Left cardiac atrium (tissue), 4 donors: ENCODE measurements around the gene TOGARAM1. TPM values are rescaled to one million over a fixed set of nuclear protein-coding genes. Genes with fewer than 3 reads are reported as not detected.
A peak's percentile ranks its signal among the peaks of the same experiment; 100 is the strongest.

Source experiments
- ATAC-seq, 2 donors: fragments of 200-7000 bp; cut with Tn5 transposase; one replicate each; pipeline ENCODE4 v1.9.1; 2020; ENCODE audit warnings: mild to moderate bottlenecking in 2 of 2, moderate library complexity in 2 of 2
- DNase-seq: peaks from one replicate; pipeline ENCODE4 v3.0.0-alpha.2; 2020
- intact Hi-C, 2 donors: fragments of 100-400 bp; cut with DNase I; formaldehyde crosslinking; loops; one replicate each; pipeline versions ENCODE4 v1.14.1 to v1.15.1; 2022 to 2023
- total RNA-seq, 2 donors: library from RNA; stranded (reverse); fragmentation: NEBNext Ultra II Directional; extraction: Animal tissue kit (Norgen Biotek cat#: 25700); gene quantifications; one replicate each; pipeline ENCODE4 v1.2.1, GENCODE V29; 2021
- donor health status: DM: no; HTN: yes; CAD: no.
- donor health status: DM: no; HTN: yes; CAD: no; lungs with severe emphysema.
- donor health status: DM: yes; HTN: yes; CAD: no.
- donor health status: Dilated cardiomyopathy.

TOGARAM1 gene
- total RNA-seq, 2 donors from 2014 or later, result 14.8 to 18.6 TPM

DNA sequence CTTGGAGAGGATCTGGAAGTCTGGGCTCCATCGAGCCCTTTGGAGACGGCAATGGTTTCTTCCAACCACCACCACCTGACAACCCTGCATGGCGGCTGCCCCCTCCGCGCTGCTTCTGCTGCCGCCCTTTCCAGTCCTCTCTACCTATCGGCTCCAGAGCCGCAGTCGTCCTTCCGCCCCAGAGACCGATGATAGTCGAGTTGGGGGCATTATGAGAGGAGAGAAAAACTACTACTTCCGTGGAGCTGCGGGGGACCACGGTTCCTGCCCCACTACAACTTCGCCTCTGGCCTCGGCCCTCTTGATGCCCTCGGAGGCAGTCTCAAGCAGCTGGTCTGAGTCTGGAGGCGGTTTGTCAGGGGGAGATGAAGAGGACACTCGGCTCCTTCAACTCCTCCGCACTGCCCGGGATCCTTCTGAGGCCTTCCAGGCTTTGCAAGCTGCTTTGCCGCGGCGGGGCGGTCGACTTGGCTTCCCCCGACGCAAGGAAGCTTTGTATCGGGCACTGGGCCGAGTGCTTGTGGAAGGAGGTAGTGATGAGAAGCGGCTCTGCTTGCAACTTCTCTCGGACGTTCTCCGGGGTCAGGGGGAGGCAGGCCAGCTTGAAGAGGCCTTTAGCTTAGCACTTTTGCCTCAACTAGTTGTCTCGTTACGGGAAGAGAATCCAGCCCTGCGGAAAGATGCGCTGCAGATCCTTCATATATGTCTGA lies 499 bp downstream of the TOGARAM1 start:
- DNase-seq (peak; percentile 72), ATAC-seq (peak; percentile 35 to 50)
- intact Hi-C loops, result loop anchor here in 1 of 2 donors (5.0 to 10.0 kb wide), 2 partner anchors 122 to 175 kb away; partner anchors contain the start of genes FANCM and PRPF39

DNA sequence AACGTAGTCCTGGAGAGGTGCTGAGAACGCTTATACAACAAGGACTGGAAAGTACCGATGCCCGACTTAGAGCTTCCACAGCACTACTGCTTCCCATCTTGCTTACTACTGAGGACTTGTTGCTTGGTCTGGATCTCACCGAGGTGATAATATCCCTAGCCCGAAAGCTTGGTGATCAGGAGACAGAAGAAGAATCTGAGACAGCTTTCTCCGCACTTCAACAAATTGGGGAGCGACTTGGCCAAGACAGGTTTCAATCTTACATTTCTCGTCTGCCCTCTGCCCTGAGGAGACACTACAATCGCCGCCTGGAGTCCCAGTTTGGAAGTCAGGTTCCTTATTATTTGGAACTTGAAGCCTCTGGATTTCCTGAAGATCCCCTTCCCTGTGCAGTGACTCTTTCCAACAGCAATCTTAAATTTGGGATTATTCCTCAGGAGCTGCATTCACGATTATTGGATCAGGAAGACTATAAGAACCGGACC lies 1.1 kb downstream of the TOGARAM1 start:
- intact Hi-C loops, result loop anchor here in 1 of 2 donors (5.0 to 10.0 kb wide), 2 partner anchors 122 to 174 kb away; partner anchors contain the start of genes FANCM and PRPF39
- no peak for ATAC-seq

DNA sequence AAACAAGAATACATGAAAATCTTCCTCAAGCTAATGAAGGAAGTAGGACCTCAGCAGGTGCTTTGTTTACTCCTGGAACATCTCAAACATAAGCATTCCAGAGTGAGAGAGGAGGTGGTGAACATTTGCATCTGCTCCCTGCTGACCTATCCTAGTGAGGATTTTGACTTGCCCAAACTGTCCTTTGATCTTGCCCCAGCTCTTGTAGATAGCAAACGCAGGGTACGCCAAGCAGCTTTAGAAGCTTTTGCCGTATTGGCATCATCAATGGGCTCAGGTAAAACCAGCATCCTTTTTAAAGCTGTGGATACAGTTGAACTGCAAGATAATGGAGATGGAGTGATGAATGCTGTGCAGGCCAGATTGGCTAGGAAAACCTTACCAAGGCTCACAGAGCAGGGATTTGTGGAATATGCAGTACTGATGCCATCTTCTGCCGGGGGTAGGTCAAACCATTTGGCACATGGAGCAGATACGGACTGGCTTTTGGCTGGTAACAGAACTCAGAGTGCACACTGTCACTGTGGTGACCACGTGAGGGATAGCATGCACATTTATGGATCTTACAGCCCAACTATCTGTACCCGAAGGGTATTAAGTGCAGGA lies 1.9 kb downstream of the TOGARAM1 start:
- no peak for DNase-seq
- ATAC-seq, result no peak
- intact Hi-C loops, result loop anchor here in 1 of 2 donors (5.0 to 10.0 kb wide), 2 partner anchors 121 to 173 kb away; partner anchors contain the start of genes FANCM and PRPF39

More for the DNA sequence above, 1.1 kb downstream of the TOGARAM1 start:
- no peak for DNase-seq

DNA sequence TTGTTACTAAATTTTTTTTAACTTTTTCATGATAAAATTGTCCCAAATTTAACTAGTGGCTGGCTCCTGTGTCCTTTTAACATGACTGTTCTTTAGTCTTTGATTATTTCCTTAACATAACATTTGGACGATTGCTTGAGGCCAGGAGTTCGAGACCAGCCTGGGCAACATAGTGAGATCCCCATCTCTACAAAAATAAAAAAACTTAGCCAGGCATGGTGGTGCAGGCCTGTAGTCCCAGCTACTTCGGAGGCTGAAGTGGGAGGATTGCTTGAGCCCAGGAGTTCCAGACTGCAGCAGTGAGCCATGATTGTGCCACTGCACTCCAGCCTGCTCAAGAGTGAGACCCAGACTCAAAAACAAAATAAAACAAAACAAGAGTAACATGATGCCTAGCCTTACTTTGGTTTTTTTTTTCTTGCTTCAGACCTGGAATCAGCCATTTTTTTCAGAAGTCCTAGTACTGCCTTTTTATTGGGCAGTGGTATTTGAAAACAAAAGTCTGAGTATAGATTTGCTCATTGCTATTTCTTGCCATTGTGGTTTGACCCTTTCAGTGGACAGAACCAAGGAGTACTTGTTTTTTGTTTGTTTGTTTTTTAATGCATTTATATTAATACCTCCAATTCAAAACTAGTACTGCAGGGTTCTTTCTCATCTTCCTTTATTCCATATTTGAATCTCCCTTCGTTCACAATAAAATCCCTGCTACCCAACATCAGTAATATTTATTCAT lies 4.8 kb downstream of the TOGARAM1 start:
- DNase-seq (no peak), ATAC-seq (no peak)
- intact Hi-C loops, result loop anchor here in 1 of 2 donors (10.0 kb wide), 1 partner anchor 118 kb away; the partner anchor contains the start of gene PRPF39

DNA sequence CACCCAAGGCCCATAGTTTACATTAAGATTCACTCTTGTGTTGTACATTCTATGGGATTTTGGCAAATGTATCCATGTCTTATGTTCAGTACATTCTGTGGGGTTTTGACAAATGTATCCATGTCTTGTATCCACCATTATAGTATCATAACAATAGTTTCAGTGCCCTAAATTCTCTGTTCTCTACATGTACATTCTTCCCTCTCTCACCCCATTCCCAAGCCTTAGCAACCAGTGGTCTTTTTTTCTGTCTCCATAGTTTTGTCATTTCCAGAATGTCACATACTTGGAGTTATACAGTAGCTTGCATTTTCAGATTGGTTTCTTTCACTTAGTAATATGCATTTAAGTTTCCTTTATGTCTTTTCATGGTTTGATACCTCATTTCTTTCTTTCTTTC lies 6.7 kb downstream of the TOGARAM1 start:
- DNase-seq, result no peak
- ATAC-seq, result no peak
- intact Hi-C loops, result loop anchor here in 1 of 2 donors (10.0 kb wide), 1 partner anchor 116 kb away; the partner anchor contains the start of gene PRPF39

DNA sequence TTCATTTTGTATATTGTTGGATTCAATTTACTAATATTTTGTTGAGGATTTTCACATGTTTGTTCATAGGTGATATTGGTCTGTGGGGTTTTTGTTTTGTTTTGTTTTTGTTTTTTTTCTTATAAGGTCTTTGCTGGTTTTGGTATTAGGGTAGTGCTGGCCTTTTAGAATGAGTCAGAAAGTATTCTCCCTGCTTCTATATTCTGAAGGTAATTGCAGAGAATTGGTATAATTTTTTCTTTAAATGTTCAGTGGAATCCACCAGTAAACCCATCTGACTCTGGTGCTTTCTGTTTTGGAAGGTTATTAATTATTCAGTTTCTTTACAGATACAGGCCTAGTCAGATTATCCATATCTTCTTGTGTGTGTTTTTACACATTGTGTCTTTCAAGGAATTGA lies 8.9 kb downstream of the TOGARAM1 start:
- DNase-seq (no peak), ATAC-seq (no peak)
- intact Hi-C loops, result no loop called here

DNA sequence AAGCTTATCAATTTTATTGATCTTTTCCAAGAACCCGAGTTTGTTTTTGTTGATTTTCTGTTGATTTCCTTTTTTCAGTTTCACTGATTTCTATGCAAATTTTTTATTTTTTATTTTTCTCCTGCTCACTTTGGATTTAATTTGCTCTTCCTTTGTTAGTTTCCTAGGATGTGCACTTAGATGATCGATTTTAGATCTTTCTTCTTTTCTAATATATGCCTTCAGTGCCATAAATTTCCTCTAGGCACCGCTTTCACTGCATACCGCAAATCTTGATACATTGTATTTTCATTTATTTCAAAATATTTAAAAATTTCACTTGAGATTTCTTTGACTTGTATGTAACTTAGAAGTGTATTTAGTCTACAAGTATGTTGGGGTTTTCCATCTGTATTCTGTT lies 9.5 kb downstream of the TOGARAM1 start:
- ATAC-seq, result no peak
- no peak for DNase-seq
- intact Hi-C loops, result no loop called here

DNA sequence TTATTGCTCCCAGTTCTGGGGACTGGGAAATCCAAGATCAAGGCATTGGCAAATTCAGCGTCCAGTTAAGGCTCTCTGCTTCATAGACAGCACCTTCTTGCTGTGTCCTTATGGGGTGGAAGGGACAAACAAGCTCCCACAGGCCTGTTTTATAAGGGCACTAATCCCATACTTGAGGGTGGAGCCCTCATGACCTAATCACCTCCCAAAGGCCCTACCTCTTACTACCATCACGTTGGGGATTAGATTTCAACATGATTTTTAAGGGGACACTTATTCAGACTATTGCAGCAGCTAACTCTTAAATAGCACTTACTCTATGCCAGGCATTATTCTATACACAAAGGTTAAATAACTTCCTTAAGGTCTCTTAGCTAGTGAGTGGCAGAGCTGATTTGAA lies 17.3 kb downstream of the TOGARAM1 start:
- DNase-seq (no peak), ATAC-seq (no peak)
- intact Hi-C loops, result no loop called here

DNA sequence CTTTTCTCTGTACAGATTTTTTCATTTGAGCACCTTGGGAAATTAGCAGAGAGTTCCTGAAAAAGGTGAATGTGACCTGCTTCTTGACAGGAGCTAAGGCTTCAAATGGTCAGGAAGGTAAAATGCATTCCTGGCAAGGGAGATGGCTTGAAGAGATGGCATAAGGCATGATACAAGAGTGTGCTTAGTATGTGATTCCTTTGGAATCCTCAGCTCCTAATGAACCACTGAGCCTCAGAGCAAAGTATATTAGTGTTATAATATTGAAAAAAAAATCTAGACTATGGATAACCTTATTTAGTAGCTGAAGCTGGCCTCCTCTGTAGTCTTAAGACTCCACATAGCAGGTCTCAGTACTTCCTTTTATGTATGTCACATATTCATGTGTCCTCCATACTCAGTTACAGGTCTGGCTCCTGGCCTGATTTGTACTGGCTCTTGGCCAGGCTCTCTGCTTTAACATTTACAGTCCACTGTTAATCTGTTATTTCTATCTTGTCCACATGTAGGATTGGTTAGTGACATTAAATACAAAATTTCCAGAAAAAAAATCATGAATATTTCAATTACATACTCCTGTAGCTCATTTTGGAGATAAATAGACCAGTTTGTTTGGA lies 17.9 kb downstream of the TOGARAM1 start:
- intact Hi-C loops, result no loop called here
- ATAC-seq, result peak; percentile 50 to 54
- peak; percentile 42 for DNase-seq

DNA sequence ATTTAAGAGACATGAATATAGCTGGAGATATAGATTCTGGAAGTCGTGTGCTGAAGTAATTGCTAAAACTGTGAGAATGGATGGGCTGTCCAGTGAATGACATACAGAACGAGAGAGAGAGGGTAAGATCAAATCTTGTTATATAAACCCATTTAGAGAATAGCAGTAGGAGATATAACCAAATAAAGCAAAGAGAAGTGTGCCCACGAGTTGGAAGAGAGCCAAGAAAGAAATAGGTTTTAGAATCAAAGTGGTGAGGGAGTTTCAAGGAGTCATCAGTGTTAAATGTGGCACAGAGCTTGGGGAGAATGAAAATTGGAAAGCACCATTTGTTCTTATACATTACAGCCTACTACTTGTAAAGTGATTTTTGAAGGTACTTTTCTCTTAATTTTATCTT lies 19.2 kb downstream of the TOGARAM1 start:
- ATAC-seq (no peak), DNase-seq (no peak)
- intact Hi-C loops, result no loop called here

DNA sequence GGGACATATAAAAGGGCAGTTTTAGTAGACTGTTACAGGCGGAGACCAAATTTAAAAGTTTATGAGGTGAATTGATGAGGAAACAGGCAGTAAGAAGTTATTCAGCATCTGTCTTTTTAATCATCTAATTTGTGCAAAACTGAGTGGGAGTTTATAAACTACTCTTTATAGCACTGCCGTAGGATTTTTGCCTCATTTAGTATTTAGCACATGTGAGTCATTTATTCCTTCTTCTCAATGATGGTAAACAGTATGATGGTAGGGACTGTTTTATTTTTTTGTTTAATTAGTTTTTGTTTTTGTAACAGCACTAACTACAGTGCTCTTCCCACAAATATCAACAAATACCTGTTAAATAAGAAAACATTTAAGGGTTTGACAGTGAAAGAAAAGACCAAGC lies 20.6 kb downstream of the TOGARAM1 start:
- intact Hi-C loops, result no loop called here
- DNase-seq, result no peak
- ATAC-seq, result no peak

DNA sequence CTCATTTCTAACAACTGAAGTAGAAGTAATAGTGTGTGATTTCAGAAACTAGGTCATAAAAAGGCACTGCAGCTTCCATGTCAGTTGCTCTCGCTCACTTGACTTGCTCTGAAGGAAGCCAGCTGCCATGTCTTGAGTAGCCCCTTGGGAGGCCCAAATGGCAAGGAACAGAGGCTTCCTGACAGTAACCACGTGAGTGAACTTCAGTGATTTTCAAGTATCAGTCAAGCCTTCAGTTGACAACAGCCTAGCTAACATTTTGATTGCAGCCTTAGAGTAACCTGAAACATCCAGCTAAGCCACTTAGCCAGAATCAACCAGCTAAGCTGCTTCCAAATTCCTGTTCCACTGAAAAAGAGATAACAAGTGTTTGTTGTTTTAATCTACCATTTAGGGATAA lies 26.7 kb downstream of the TOGARAM1 start:
- DNase-seq (no peak), ATAC-seq (peak; percentile 74 to 76)
- intact Hi-C loops, result no loop called here

DNA sequence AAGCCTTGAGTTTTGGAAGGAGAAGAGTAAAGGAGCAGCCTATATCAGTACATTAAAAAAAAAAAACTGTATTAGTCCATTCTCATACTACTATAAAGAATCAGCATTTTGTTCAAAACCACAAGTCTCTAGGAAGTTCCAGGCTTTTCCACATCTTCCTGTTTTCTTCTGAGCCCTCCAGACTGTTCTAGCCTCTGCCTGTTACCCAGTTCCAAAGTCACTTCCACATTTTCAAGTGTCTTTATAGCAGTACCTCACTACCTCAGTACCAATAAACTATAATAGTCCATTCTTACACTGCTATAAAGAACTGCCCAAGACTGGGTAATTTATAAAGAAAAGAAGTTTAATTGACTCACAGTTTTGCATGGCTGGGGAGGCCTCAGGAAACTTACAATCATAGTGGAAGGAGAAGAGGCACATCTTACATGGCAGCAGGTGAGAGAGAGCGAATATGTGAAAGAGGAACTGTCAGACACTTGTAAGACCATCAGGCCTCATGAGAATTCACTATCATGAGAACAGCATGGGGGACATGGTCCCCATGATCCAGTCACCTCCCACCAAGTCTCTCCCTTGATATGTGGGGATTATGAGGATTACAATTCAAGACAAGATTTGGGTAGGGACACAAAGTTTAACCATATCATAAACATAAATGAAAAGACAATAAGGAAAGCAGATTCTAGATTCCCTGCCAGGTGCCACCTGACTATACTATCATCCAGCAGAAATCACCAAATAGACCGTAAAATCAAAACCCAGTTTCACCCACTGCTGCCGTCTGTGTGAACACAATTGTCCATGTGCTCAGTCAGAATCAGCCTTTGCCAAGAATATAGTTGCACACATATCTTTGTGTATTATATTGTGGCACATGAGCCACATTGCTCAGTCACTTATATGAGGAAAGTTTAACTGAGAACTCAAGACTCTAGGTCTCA lies 27.8 kb downstream of the TOGARAM1 start:
- peak in 1 of 2 donors; percentile 61 for ATAC-seq
- intact Hi-C loops, result no loop called here

DNA sequence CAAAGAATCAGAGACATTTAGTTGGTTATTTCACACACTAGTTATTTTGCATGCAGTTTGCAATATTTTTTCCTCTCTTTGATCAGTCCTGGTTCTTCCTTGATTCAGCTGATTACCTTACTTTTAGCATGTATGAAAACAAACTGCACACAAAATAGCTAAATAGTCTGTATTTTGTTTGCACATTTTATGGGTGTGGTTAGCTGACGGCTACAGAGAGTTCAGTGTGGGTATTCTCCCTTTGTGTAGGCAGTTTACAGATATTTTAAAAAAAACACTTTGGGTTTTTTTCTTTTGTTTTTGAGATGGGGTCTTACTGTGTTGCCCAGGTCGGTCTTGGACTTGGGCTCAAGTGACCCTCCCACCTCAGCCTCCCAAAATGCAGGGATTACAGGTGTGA lies 28.5 kb downstream of the TOGARAM1 start:
- DNase-seq (no peak), ATAC-seq (no peak)
- intact Hi-C loops, result no loop called here

More for the DNA sequence above, 27.8 kb downstream of the TOGARAM1 start:
- DNase-seq, result no peak

DNA sequence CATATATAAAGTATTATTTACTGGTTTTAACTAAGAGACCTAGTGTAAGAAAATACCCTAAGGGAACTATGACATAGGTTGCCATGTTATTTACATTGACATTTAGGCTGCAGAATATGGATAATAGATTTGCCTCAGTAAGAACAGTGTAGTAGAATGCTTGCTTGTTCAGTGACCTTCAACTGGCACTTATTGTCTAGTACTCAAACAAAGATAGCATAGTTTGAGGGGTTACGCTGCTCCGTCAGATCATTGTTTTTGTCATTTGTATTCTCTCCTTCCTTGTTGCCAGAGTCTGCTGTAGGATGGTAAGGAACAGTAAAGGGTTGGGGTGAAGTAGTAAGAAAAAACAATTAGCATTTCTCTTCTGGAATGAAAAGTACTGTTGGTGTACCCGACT lies 33.2 kb downstream of the TOGARAM1 start:
- DNase-seq, result no peak
- no peak for ATAC-seq
- intact Hi-C loops, result no loop called here

DNA sequence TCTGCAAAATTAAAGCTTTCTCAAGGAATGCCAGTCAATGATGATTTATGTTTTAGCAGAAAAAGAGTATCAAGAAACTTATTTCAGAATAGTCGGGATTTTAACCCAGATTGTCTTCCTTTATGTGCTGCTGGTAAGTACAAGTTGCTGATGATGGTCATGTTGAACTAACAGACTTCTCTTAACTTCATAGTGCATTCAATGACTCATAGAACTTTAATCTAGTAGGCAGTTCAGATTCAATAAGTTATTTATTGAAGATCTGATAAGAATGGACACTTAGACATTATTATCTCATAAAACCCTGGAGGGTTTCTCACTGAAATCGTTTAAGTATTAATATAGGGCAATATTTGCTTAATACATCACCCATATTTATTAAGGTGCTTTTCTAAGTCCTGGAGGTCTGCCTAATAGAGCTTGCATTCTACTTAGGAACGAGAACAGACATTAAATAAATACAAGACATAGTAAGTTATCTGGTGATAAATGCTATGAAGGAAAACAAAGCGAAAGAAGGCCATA lies 33.8 kb downstream of the TOGARAM1 start:
- ATAC-seq, result no peak
- intact Hi-C loops, result no loop called here

DNA sequence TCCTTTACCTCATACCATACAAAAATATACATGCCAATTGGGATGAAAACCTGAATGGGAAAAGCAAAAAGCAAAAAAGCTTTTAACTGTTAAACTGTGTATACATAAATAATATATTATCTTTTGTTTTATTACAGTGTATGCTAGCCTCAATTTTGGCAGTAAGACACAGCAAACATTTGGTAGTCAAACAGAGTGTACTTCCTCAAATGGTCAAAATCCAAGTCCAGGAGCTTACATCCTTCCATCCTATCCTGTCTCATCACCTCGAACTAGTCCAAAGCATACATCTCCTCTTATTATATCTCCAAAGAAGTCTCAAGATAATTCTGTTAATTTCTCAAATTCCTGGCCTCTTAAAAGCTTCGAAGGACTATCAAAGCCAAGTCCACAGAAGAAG lies 41.9 kb downstream of the TOGARAM1 start:
- intact Hi-C loops, result no loop called here
- ATAC-seq, result no peak
- DNase-seq, result no peak

More for the DNA sequence above, 33.8 kb downstream of the TOGARAM1 start:
- DNase-seq, result no peak

DNA sequence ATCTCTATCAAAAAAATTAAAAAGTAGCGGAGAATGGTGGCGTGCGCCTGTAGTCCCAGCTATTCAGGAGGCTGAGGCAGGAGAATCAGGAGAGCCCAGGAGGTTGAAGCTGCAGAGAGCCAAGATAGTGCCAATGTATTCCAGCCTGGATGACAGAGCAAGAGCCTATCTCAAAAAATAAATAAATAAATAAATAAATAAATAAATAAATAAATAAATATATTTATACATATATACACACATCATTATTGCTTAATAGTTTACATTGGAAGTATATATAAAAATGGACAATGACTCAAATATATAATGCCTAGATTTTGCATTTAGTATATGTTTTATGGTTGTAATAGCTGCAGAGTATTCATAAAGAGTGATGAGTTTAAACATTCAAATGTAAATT lies 53.1 kb downstream of the TOGARAM1 start:
- DNase-seq (no peak), ATAC-seq (no peak)
- intact Hi-C loops, result no loop called here
